HuH-7.5 (cell line): Measurements from ENCODE around the gene IGBP1.
"Not testable (repeated sequence)": the region's sequence is repeated elsewhere in the genome, so short reads cannot be mapped to it uniquely, and the experiment has no call there.

Experiments used
- DNase-seq: peaks from one replicate; pipeline ENCODE4 v3.0.0; 2011; ENCODE audit warnings: low spot score

IGBP1 gene

DNA sequence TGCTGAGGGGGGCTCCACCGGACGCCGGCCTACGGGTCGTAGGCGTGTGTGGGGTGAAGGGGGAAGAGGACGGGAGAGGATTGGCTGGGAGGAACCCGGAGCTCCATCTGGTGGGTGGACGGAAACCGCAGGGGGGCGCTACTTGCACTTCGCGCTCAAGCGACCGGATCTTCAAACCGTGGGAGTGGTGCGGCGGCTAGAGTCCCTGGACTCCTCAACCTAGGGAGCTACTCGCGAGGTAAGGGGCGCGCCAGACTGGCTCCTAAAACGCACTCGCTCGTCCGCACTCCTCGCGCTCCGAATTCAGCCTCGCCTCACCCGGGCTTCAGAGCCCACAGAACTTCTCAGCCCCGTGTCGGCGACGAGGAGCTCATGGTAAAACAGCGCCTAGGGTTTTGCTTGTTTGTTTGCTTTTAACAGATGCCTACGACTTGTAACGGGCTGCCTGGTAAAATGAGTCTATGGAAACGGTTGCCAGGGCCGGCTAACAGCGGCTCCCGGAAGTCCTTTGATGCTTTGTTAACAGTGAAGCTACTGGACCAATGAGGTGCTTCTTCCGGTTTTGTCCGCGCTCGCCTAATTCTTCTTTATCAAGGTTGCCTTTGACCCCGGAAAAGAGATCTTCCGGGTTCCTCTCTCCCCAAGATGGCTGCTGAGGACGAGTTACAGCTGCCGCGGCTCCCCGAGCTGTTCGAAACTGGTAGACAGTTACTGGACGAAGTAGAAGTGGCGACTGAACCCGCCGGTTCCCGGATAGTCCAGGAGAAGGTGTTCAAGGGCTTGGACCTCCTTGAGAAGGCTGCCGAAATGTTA is at the start of gene IGBP1:
IGBP1 (plus strand) TSS at position 145 of the 813 bp plus-strand sequence; CDS start at position 646, 501 bp downstream.
- DNase-seq, result peak; percentile 69

DNA sequence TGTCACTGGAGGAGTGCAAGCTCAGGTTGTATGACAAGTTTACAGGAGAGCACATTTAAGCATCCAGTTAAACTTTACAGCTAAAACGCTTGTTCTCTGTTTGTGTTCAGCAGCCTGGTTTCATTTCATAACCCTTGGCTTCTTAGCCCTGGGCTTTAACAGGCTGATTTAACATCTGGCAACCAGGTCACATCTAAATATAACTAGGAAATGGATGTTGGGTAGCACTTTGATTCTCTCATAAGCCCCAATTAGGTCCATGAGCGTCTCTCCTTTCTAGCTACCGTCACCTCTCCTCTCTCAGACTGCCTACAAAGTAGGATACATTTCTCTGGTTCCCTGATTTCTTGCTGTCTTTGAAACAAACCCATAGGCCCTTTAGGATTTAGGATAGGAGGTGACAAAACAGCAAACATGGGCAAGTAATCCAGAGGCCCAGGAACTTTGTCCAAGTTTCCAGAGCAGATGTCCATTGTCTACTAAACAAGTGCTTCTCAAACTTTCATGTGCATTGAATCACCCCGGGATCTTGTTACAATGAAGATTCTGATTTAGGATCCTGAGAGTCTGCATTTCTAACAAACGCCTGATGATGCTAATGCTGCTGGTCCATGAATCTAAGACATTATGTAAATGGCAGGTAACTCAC is 48.5 kb upstream of the IGBP1 start:
- no peak for DNase-seq

DNA sequence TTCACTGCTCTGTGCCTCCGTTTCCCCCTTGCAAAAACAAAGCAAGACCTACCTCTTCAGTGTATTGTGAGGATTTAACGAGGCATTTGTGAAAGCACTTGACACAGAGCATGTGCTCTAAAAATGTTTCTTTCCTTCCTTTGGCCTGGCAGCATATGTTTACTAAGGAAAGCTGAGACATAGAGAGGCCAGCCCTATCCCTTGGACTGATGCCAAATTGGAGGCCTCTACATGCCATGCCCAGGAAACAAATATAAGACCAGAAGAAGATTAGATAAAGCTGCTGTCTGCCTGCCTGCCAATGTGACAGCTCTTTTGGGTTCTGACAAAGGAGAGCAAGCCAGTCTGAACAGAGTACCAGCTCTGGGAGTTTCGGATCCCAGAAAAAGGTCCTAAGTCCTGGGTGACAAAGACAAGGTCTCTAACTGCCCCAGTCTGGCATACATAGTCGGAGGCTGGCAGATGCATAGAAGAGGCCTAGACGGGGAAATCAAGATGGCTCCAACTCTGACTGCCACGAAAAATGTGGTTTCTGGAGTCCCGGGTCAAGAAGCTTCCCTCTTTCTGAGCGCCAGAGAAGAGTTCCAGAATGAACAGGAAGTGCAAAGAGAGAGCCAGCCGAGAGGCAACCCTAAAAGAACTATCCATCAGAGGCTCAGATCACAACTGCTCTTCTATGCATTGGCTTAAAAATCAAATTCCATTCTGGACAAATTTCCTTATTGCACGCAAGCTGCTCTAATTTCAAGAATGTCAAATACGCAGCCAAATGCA is 45.2 kb upstream of the IGBP1 start:
- no peak for DNase-seq

DNA sequence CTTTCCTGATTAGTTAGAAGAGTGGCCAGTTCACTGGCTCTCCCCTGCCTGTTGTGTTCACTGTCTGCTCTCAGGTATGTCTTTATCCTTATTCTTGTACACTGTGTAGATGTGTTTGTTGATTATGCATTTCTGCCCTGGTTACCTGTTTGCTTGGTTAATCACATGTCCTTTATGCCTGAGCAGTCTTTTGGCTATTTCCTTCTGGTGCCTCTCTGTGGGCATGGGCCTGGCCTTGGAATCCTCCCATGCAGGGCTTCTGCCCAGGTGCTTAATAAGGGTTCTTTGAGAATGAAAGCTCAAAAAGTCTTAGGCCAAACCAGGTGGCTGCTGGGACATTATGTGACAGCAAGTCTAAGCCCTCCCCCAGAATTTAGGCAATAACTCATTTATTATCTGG is 44.5 kb upstream of the IGBP1 start:
- no peak for DNase-seq

DNA sequence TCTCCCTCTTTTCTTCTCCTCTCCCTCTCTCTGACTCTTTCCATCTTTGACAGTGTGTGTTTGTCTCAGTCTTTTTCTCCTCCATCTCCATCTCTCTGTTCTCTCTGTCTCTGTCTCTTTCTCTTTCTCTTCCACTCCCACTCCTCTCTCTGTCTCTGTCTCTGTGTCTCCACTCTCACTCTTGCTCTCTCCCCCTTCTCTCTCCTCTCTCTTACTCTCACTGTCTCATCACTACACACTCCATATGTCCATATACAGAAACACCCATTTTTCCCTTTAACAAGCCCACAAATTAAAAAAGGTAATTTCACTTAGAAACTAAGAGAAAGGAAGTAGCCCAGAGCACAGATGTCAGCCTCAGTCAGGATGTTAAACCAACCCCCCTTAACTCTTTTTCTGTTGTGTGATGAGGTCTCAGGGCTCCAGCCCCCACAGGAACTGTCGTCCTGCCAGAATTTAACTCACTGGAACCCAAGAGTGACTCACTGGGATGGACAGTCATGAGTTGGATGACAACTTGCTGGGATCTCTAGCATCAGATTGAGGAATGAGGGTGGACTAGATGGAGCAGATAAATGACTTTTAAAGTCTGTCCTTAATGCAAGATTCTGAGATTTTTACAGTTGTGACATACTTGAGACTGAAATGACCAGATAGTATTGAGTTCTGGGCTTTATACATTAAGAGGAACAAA is 43.5 kb upstream of the IGBP1 start:
- DNase-seq, result no peak

DNA sequence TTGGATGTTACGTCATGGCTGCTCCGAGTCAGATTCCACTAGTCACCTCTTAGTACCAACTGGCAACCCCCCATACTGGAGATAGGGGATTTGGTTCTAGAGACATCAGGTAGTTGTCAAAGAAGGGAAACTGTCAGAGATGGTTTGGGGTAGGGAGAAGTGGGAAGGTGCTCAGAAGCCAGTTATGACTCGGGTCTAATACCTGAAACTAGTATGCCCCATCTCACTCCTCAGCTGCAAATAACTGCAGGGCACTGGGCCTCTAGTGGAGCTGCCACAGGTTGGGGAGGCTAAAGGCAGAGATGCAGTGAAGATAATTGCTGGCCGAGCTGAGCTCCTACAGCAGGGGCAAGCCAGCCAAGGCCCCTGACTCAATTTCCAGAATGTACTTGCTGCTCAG is 41.0 kb upstream of the IGBP1 start:
- no peak for DNase-seq

DNA sequence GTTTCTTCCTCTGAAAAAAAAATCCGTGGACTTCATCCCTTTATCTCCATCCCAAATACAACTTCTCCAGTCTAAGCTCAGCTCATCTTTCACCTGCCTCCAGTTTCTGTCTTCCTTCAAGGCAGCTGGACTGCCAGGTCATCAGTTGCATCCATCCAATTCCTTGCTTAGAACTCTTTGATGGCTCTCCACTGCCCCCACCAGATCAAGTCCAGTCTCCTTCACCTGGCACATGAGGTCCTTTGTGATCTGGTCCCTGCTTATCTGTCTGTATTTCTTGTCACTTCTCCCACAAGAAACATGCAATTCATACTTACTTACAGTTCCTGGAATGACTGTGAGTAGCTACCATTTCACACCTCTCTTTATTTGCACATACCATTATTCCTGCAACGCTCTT is 37.2 kb upstream of the IGBP1 start:
- DNase-seq, result no peak

DNA sequence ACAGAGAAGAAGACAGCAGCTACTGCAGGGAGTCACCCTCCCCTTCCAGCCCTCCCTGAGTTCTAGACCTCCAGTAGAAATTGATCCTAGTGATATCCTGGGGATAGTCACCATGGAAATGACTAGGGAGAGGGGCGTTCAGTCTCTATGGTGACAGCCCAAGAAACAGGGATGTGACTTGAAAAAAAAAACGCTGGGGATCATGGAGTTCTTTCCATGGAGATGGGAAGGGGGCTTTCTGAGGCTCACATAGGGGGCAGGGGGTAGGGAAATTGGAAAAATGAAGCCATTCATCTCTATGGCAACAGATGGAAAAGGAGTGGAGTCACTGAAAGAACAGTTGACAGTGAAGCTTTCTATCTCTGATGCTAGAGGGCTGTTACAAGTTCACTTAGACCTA is 28.0 kb upstream of the IGBP1 start:
- no peak for DNase-seq

DNA sequence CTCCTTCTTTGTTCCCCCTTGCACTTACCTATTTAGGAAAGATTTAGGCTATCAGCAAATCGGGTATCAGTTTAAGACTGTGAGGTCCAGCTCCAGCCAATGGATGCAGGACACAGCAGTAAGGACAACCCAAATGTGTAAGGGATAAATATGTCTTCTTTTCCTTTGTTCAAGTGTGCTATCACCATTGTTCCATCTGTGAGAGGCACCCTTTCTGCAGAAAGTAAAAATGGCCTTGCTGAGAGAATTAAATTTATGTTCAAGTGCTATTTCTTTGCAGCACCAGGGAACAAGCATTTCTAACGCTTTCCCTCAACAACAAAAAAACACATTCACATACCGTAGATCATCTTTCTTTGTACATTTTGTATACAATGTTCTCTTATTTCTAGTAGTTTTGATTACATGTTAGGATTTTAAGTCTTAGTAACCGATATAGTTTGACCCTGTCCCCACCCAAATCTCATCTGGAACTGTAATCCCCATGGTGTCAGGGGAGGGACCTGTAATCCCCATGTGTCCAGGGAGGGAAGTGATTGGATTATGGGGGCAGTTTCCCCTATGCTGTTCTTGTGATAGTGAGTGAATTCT is 21.7 kb upstream of the IGBP1 start:
- not testable (repeated sequence) for DNase-seq

DNA sequence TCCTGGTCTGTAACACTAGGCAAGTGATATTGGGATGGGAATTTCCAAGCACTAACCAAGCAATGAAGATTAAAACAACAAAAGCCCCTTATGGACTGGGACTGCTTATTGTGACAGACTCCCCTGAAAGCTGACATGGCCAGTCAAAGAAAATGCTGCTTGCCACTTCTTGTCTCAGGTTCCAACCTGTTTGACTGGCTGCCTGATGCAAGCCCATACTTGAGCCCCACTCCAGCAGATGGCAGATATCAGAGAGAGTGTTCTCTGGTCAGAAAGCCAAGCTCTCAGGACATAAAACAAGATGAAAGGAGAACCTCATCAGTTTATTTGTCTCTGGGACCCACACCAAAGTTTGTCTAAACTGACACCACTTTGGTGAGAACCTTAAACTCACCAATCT is 15.5 kb upstream of the IGBP1 start:
- DNase-seq, result no peak

DNA sequence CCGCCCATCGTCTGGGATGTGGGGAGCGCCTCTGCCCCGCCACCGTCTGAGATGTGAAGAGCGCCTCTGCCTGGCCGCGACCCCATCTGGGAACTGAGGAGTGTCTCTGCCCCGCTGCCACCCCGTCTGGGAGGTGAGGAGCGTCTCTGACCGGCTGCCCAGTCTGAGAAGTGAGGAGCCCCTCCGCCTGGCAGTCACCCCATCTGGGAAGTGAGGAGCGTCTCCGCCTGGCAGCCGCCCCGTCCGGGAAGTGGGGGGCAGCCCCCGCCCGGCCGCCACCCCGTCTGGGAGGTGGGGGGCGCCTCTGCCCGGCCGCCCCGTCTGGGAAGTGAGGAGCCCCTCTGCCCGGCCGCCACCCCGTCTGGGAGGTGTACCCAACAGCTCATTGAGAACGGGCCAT is 10.2 kb upstream of the IGBP1 start:
- not testable (repeated sequence) for DNase-seq

DNA sequence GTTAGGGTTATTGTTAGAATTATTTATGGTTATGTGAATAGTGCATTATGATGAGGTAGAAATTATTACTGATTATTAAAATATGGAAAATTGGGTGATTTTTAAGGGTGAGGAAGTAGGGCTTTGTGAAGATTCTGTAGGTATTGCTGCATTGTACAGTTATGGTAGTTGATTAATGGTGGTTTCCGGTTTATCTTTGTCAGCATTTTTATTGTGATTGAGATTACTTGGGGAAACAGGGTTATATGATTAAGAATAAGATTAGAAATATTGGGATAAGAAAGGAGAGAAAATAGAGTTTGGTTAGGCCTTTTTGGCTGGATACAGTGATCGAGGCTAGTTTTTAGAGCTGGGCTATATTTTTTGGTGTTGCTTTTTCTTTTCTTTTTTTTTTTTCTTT is 8.6 kb upstream of the IGBP1 start:
- no peak for DNase-seq

DNA sequence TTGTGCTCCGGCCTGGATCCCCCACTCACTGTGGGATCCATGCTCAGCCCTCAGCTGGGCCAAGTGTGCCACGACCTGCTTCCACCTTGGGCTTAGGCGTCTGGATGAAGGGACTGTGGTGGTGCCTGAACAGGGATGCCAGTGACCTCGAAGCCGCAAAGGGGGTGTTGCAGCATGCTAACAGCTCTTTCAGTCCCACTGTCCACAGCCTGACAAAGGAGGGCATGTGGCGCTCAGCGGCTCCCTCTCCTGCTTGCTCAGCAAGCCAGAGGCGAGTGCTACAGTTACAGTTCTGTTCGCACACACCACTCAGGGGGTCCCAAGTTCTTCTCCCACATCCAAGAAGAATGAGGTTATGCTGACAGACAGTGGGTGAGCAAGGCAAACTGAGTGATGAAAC is 5.2 kb upstream of the IGBP1 start:
- DNase-seq, result no peak

DNA sequence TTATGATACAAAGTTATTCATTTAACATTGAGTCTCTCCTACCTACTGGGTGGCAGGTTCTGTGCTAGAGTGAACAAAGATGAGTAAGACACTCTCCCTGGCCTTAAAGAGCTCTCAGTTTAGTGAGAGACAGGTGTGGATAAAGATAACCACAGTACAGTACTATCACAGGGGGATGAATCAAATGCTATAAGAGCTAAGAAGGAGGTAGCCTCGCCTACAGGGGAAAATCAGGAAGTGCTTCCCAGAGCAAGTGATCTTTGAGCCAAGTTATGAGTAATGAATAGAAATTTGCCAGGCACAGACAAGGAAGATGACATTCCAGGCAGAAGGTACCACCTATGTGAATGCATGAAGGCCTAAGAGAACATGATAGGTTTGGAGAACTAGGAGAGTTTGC is 3.4 kb upstream of the IGBP1 start:
- DNase-seq, result no peak

DNA sequence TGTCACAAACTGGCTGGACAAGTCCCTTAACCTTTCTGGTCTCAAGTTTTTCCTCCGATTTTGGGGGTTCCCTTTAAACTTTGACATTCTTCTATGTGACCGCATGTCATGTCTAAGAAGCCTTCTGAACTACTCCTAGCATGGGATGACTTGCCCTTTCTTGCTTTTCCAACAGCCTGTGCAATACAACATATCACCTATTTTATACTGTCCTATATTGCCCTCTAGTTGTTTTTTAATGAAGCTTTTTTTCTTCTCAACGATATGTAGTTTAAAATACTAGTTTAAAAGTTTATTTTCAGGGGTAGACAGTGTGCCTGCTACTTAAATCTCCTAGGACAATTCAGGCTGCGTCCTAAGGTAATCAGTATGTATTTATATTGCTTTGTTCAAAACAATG is 1.0 kb upstream of the IGBP1 start:
- DNase-seq, result no peak

DNA sequence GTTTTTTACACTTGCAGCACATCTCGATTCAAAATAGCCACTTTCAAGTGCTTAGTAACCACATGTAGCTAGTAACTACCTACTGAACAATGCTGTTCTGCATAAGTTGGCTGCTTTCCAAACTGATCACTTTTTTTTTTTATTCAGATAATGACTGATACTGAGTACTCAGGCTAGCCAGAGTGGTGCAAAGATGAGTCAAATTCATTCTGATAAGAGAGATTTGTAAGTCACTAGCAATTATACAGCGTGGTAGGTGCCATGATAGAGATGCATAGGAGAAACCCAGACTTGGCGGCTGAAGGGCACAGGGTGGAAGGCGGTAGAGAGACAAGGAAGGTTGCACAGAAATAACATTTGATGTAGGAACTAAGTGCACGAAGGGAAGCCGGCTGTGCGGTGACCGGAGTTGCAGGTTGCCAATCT is 357 bp upstream of the IGBP1 start:
- DNase-seq, result no peak

DNA sequence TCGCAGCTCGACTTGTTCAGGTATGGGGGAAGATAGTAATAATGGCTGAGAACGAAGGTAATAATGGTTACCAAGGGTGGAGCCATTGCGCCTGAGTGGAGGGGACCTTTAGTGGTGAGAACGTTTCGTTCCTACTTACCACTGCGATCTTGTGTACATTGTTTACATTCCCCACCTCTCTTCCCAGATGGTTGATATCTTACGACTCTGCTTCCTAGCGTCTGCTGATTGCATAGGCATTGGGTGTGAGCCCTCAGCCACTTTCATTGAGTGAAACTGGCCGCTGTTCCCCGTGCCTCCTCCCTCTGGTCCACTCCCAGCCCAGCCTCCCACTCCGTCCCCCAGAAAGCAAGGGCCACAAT is 850 bp downstream of the IGBP1 start:
- DNase-seq, result no peak

DNA sequence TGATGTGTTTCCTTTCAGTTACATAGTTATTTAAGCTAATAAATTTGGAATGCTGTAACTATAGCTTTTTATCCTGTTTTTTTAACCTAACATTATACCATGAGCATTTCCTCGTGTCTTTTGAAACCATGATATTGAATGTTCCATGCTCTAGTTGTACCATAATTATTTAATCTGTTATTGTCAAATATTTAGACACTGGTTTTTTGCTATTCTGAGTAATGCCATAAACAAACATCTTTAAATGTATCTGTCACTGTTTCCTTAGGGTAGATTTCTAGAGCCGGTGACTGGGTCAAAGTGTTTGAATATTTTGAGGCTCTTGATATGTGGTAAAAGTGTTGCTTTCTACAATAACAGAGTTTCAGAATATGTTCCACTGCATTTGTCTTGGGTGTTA is 5.4 kb downstream of the IGBP1 start:
- no peak for DNase-seq

DNA sequence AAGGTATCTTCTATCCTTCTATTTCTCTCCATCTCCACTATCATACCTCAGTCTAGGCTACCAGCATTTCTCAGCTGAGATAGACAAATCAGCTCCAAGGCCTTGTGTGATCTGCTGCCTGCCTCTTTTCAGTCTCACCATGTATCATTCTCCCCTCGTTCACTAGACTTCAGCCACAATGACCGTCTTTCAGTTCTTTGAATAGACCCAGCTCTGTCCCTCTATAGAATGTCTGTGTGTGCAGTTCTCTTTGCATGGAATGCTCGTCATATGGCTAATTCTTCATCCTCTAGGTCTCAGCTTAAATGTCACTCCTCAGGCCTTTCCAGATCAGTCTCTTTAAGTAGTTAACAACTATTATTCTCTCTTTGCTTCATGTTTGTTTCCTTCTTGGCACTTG is 6.5 kb downstream of the IGBP1 start:
- DNase-seq, result no peak

DNA sequence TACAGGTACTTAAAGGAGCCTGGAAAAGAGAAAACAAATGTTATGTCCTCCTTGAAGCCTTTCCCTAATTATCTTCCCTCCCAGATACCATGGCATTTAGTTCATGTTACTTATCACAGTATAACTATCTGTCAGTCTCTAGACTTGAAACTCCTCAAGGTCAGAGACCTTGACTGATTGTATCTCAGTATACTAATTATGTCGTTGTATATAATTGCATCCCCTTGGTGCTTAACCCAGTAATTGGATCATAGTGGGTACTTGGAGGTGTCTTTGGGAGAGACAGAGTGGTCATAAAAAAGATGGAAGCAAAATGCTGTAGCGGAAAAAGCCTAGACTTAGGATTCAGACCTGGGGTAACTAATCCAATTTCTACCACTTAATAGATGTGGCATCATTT is 8.1 kb downstream of the IGBP1 start:
- DNase-seq, result no peak

DNA sequence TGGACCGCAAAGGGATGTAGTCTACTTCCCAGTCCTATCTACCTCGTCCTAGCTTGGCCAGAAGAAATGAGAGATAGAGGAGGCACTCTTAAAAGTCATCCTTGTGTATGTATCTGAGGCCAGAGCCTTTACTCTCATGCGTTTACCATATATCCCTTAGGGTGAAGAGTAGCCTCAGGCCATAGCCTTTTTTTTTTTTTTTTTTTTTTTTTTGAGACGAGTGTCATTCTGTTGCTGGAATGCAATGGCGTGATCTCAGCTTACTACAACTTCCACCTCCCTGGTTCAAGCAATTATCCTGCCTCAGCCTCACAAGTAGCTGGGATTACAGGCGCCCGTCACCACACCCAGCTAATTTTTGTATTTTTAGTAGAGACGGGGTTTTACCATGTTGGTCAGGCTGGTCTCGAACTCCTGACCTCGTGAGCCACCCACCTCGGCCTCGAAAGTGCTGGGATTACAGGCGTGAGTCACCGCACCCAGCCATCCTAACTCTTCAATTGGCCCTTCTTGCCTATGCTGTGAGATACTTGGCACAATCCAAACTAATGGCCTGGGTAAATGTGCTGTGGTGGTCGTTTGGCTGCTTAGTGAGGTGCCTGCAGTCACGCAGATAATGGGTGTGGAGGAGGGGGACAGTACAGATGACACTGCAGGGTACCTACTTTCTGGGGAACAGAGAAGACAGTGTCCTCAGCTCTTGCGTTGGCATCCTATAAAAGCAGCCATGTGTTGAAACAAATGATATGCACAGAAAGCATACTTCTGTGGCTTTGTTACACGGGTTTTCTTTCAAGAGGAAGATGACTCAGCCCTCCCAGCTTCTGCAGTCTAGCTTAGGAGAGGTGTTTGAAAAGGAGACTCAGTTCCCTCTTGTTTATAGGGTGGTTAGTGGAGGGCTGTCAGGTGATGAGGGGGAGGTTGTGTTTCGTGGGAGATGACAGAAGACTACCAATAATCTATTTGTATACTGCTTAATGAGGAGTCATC is 33.6 kb downstream of the IGBP1 start:
- no peak for DNase-seq
